GM19463 (cell line): ENCODE results near the gene TNNI3K.

Experiments
- ATAC-seq: cut with Tn5 transposase; IDR thresholded peaks from one replicate; pipeline ENCODE4 v1.9.1; 2021; ENCODE audit warnings: mild to moderate bottlenecking, moderate library complexity; ENCODE audit not compliant: unreplicated experiment

TNNI3K gene

GRCh38 chr1:74280642-74281396 lies 45.6 kb downstream of the TNNI3K start:
- no peak for ATAC-seq

- ATAC-seq: no peak
Measured at GRCh38 chr1:74286414-74286813, 51.2 kb downstream of the TNNI3K start.

GRCh38 chr1:74314438-74314837 lies 79.3 kb downstream of the TNNI3K start:
- no peak for ATAC-seq

GRCh38 chr1:74316302-74316701 lies 81.1 kb downstream of the TNNI3K start:
- ATAC-seq: no peak

GRCh38 chr1:74317663-74318062 lies 82.5 kb downstream of the TNNI3K start:
- ATAC-seq: no peak

GRCh38 chr1:74323937-74324473 lies 88.8 kb downstream of the TNNI3K start:
- ATAC-seq: no peak

GRCh38 chr1:74324684-74325448 lies 89.7 kb downstream of the TNNI3K start:
- ATAC-seq: no peak

GRCh38 chr1:74328851-74329250 lies 93.7 kb downstream of the TNNI3K start:
- ATAC-seq: no peak

- ATAC-seq: no peak
Measured at GRCh38 chr1:74333244-74333643, 98.1 kb downstream of the TNNI3K start.

GRCh38 chr1:74334147-74334546 lies 99.0 kb downstream of the TNNI3K start:
- no peak for ATAC-seq

- no peak for ATAC-seq
Measured at GRCh38 chr1:74340656-74341055, 105.5 kb downstream of the TNNI3K start.

GRCh38 chr1:74341702-74342339 lies 106.6 kb downstream of the TNNI3K start:
- no peak for ATAC-seq

- no peak for ATAC-seq
Measured at GRCh38 chr1:74343216-74343615, 108.0 kb downstream of the TNNI3K start.

GRCh38 chr1:74344387-74344786 lies 109.2 kb downstream of the TNNI3K start:
- ATAC-seq: no peak

GRCh38 chr1:74356493-74356892 lies 121.3 kb downstream of the TNNI3K start:
- ATAC-seq: no peak

GRCh38 chr1:74357150-74357549 lies 122.0 kb downstream of the TNNI3K start:
- ATAC-seq: no peak

GRCh38 chr1:74357756-74358155 lies 122.6 kb downstream of the TNNI3K start:
- no peak for ATAC-seq

GRCh38 chr1:74362691-74363090 lies 127.5 kb downstream of the TNNI3K start:
- ATAC-seq: no peak

- ATAC-seq: no peak
Measured at GRCh38 chr1:74363220-74363619, 128.0 kb downstream of the TNNI3K start.

GRCh38 chr1:74367175-74367813 lies 132.1 kb downstream of the TNNI3K start:
- no peak for ATAC-seq

GRCh38 chr1:74368335-74368734 lies 133.1 kb downstream of the TNNI3K start:
- no peak for ATAC-seq
